SK-N-SH (cell line): Measurements from ENCODE around the gene NDRG2. TPM values are rescaled to one million over a fixed set of nuclear protein-coding genes. Genes with fewer than 3 reads are reported as not detected.

Experiments used
- CTCF ChIA-PET: fragments of 300-600, 350-600 bp; formaldehyde crosslinking; extraction: SDS; loops from one replicate; lab custom pipeline; 2021; lab: Yijun Ruan, JAX
- POLR2A ChIA-PET: fragments of 350-600 bp; sonication (Branson Sonifier 250); formaldehyde crosslinking; extraction: SDS; loops from one replicate; lab custom pipeline; 2020; ENCODE audit warnings: antibody characterized with exemption, inconsistent platforms; lab: Yijun Ruan, JAX
- DNase-seq: peaks from one replicate; pipeline ENCODE4 v3.0.0; 2012
- H2AFZ ChIP-seq: fragments of 200-600 bp; sonication (generic); 2 replicates; pipeline ENCODE4 v1.8.1; 2016; ENCODE audit warnings: antibody characterized with exemption, mild to moderate bottlenecking, low read depth
- H3F3A ChIP-seq: fragments of 200-600 bp; sonication (generic); replicated peaks from 2 replicates; pipeline ENCODE3; 2016; ENCODE audit warnings: antibody characterized with exemption, mild to moderate bottlenecking; ENCODE audit not compliant: insufficient read depth
- H3K27ac ChIP-seq, 2 experiments: fragments of 200-500 bp in 1 of 2; fragments of 200-600 bp in 1 of 2; sonication (Bioruptor generic) in 1 of 2; sonication (generic), shearing (Covaris generic) in 1 of 2; 2 replicates each; pipeline versions ENCODE4 v1.5.1 to v1.6.1; 2014 to 2016; ENCODE audit warnings: low read depth in 2 of 2, inconsistent platforms in 1 of 2, low read length in 1 of 2, mild to moderate bottlenecking in 1 of 2, mixed read lengths in 1 of 2
- H3K27me3 ChIP-seq: fragments of 200-600 bp; sonication (generic), shearing (Covaris generic); 2 replicates; pipeline ENCODE4 v1.6.1; 2016; ENCODE audit warnings: mixed run types; ENCODE audit not compliant: insufficient read depth
- H3K36me3 ChIP-seq, 2 experiments: fragments of 200-500 bp in 1 of 2; fragments of 200-600 bp in 1 of 2; sonication (Bioruptor generic) in 1 of 2; sonication (generic) in 1 of 2; replicated peaks in 1 of 2; 2 replicates each; pipeline versions ENCODE3 to v1.5.1; 2014 to 2016; ENCODE audit warnings: low read length in 1 of 2, mild to moderate bottlenecking in 1 of 2; ENCODE audit not compliant: insufficient read depth in 2 of 2, control insufficient read depth in 1 of 2
- H3K4me1 ChIP-seq, 2 experiments: fragments of 200-500 bp in 1 of 2; fragments of 200-600 bp in 1 of 2; sonication (Bioruptor generic) in 1 of 2; sonication (generic), shearing (Covaris generic) in 1 of 2; 2 replicates each; pipeline versions ENCODE4 v1.5.1 to v1.6.1; 2014 to 2016; ENCODE audit warnings: low read depth in 1 of 2, low read length in 1 of 2, mixed run types in 1 of 2; ENCODE audit not compliant: insufficient read depth in 2 of 2, control insufficient read depth in 1 of 2
- H3K4me2 ChIP-seq: fragments of 200-600 bp; sonication (generic), shearing (Covaris generic); 2 replicates; pipeline ENCODE4 v1.6.1; 2017; ENCODE audit warnings: mixed run types
- H3K4me3 ChIP-seq, 2 experiments: fragments of 200-500 bp in 1 of 2; fragments of 200-600 bp in 1 of 2; sonication (Bioruptor generic) in 1 of 2; sonication (generic), shearing (Covaris generic) in 1 of 2; 2 replicates each; pipeline versions ENCODE4 v1.5.1 to v1.8.1; 2014 to 2016; ENCODE audit warnings: low read depth in 2 of 2, inconsistent platforms in 1 of 2, low read length in 1 of 2, mild to moderate bottlenecking in 1 of 2, mixed read lengths in 1 of 2, moderate library complexity in 1 of 2
- H3K79me2 ChIP-seq: fragments of 200-600 bp; sonication (generic); 2 replicates; pipeline ENCODE4 v1.8.1; 2017; ENCODE audit warnings: mild to moderate bottlenecking; ENCODE audit not compliant: insufficient read depth
- H3K9ac ChIP-seq: fragments of 200-600 bp; sonication (generic); 2 replicates; pipeline ENCODE4 v1.6.1; 2017; ENCODE audit warnings: mixed run types
- H3K9me2 ChIP-seq: fragments of 200-600 bp; sonication (generic); 2 replicates; pipeline ENCODE4 v1.6.1; 2017; ENCODE audit warnings: mixed run types
- H3K9me3 ChIP-seq: fragments of 200-600 bp; sonication (generic); 2 replicates; pipeline ENCODE4 v1.6.1; 2017; ENCODE audit warnings: mixed run types, mild to moderate bottlenecking, moderate library complexity
- H4K20me1 ChIP-seq: fragments of 200-600 bp; sonication (generic); 2 replicates; pipeline ENCODE4 v1.6.1; 2017; ENCODE audit warnings: mild to moderate bottlenecking, mixed run types; ENCODE audit not compliant: insufficient read depth
- ELF1 ChIP-seq: IDR thresholded peaks from 2 replicates; pipeline ENCODE4 v1.4.0; 2012
- EP300 ChIP-seq, 2 experiments: IDR thresholded peaks; 2 replicates each; pipeline versions ENCODE4 v1.4.0 to v1.6.1; 2012; ENCODE audit warnings: borderline replicate concordance in 1 of 2, low read depth in 1 of 2, low read length in 1 of 2
- EZH2phosphoT487 ChIP-seq: fragments of 200-600 bp; sonication (generic); IDR thresholded peaks from 2 replicates; pipeline ENCODE4 v1.6.1; 2017; ENCODE audit warnings: low read depth, mixed run types, mild to moderate bottlenecking, antibody characterized with exemption, moderate library complexity, borderline replicate concordance
- FOSL2 ChIP-seq: IDR thresholded peaks from 2 replicates; pipeline ENCODE4 v1.4.0; 2012; ENCODE audit warnings: low read depth, mild to moderate bottlenecking, moderate library complexity, borderline replicate concordance
- MEF2A ChIP-seq: IDR thresholded peaks from 2 replicates; pipeline ENCODE4 v1.4.0; 2012; ENCODE audit warnings: low read depth, borderline replicate concordance
- NRF1 ChIP-seq: IDR thresholded peaks from 2 replicates; pipeline ENCODE4 v1.6.1; 2012; ENCODE audit warnings: low read depth, mild to moderate bottlenecking, low read length
- RCOR1 ChIP-seq: fragments of 150-350 bp; IDR thresholded peaks from 2 replicates; pipeline ENCODE4 v1.6.1; 2017; ENCODE audit warnings: antibody characterized with exemption, low read length
- RFX5 ChIP-seq: IDR thresholded peaks from 2 replicates; pipeline ENCODE4 v1.6.1; 2012; ENCODE audit warnings: mild to moderate bottlenecking, improper control_type of control experiment, low read length
- YY1 ChIP-seq: IDR thresholded peaks from 2 replicates; pipeline ENCODE4 v1.4.0; 2012; ENCODE audit warnings: low read depth, mild to moderate bottlenecking
- WGBS: methylation state at CpG from one replicate; pipeline ENCODE4 v1.1.6; 2017; ENCODE audit warnings: low lambda C conversion rate; 5-methylcytosine and 5-hydroxymethylcytosine counted together
- polyA plus RNA-seq, 3 experiments: library from polyadenylated mRNA; depleted of rRNA; stranded (reverse); fragments of >200 nt; gene quantifications; 2 replicates each; pipeline ENCODE4 v1.2.3, GENCODE V29; 2012
- TF ChIP-seq, protein P1 (sequence below): fragments of 150-350 bp; IDR thresholded peaks from 2 replicates; pipeline ENCODE4 v1.6.1; 2017; ENCODE audit warnings: antibody characterized with exemption, low read length, low read depth, borderline replicate concordance
- TF ChIP-seq, protein P2 (sequence below): fragments of 150-350 bp; IDR thresholded peaks from 2 replicates; pipeline ENCODE4 v1.6.1; 2016; ENCODE audit warnings: mild to moderate bottlenecking, low read depth, low read length
- TF ChIP-seq, protein P3 (sequence below): IDR thresholded peaks from 2 replicates; pipeline ENCODE4 v1.4.0; 2012; ENCODE audit warnings: low read depth
- TF ChIP-seq, protein P4 (sequence below): IDR thresholded peaks from 2 replicates; pipeline ENCODE4 v1.4.0; 2012; ENCODE audit warnings: low read depth, borderline replicate concordance

Gene NDRG2
- polyA plus RNA-seq, 1 of the 3 experiments (the other 2 are of a cell fraction) = 15.8 TPM

DNA sequence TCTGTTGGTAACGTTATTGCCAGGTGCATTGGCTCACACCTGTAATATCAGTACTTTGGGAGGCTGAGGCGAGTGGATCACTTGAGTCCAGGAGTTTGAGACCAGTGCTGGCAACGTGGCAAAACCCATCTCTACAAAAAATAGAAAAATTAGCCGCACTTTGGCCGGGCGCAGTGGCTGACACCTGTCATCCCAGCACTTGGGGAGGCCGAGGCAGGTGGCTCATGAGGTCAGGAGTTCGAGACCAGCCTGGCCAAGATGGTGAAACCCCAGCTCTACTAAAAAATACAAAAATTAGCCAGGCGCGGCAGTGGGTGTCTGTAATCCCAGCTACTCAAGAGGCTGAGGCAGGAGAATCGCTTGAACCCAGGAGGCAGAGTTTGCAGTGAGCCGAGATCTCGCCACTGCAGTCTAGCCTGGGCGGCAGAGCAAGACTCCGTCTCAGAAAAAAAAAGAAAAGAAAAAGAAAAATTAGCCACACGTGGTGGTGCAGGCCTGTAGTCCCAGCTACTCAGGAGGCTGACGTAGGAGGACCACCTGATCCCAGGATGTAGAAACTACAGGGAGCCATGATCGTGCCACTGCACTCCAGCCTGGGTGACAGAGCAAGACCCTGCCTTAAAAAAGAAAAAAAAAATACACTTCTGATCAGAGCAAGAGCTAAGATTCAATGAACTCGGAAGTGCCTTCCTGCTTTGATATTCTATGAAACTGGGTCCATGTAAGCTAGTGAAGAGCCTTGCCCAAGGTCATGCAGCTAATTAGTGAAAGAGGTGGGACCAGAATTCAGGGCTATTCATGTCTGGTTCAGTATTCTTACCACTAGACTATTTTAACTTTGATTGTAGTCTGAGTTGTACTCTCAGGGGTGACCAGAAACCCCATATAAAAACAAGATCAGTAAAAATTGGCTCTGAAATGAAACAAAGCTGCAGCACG lies 28.6 kb upstream of the NDRG2 start:
- 83% methylated on average over 19 of the region's 20 CpGs for WGBS
- H4K20me1 ChIP-seq = no peaks in the 10 kb centered on the region
- CTCF ChIA-PET = interaction anchor here (1.8 to 2.1 kb wide), 4 partner anchors 13 to 39 kb away, joined by 5 to 7 read pairs (median 7); no protein-coding TSS in a partner anchor
- no peaks in the 10 kb centered on the region for H3K9me2 ChIP-seq
- H3K9ac ChIP-seq = no peak overlapping the region
- no peaks in the 10 kb centered on the region for H3K27me3 ChIP-seq
- H3K9me3 ChIP-seq = no peaks in the 10 kb centered on the region
- H3K4me1 ChIP-seq = no peaks in the 10 kb centered on the region
- no peak for TF ChIP-seq EP300 (IDR thresholded peaks at IDR 0.05; ENCODE audit: borderline replicate concordance in 1 of 2, low read depth in 1 of 2, low read length in 1 of 2)
- TF ChIP-seq MEF2A = no peak
- TF ChIP-seq EZH2phosphoT487 = no peak
- no peak for TF ChIP-seq ELF1
- no peak for TF ChIP-seq YY1
- TF ChIP-seq RCOR1 = no peak
- TF ChIP-seq, protein P1, sequence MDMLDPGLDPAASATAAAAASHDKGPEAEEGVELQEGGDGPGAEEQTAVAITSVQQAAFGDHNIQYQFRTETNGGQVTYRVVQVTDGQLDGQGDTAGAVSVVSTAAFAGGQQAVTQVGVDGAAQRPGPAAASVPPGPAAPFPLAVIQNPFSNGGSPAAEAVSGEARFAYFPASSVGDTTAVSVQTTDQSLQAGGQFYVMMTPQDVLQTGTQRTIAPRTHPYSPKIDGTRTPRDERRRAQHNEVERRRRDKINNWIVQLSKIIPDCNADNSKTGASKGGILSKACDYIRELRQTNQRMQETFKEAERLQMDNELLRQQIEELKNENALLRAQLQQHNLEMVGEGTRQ = no peak
- H3K79me2 ChIP-seq = no peaks in the 10 kb centered on the region
- no peak overlapping the region for H3K27ac ChIP-seq
- H3F3A ChIP-seq = peaks cover 9% of the 10 kb centered on the region
- no peak overlapping the region for H3K4me3 ChIP-seq
- no peak for DNase-seq
- no peak overlapping the region for H2AFZ ChIP-seq
- no peaks in the 10 kb centered on the region for H3K36me3 ChIP-seq
- H3K4me2 ChIP-seq = no peak overlapping the region
- POLR2A ChIA-PET = no interaction called here

DNA sequence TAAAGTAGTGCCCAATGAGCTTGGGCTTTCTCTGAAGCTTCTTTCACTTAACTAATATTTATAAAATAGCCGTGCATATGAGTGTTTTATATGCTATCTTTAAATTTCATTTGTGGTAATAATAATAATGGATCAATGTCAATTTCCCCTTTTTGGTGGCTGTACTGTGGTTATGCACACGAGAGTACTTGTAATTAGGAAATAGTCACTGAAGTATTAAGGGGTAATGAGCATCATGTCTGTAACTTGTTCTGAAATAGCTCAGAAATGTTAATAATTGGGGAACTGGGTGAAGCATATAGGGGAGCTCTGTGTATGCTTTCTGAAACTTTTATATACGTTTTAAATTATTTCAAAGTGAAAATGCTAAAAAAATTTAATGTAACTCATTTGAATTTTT lies 25.7 kb upstream of the NDRG2 start:
- Histone ChIP-seq H3K9me2 (no peaks in the 10 kb centered on the region), H3K4me2 (no peak overlapping the region), H3F3A (peaks cover 9% of the 10 kb centered on the region), H3K9ac (no peak overlapping the region), H2AFZ (no peak overlapping the region), H4K20me1 (no peaks in the 10 kb centered on the region), H3K9me3 (no peaks in the 10 kb centered on the region), H3K27me3 (no peaks in the 10 kb centered on the region), H3K36me3 (no peaks in the 10 kb centered on the region), H3K79me2 (no peaks in the 10 kb centered on the region), H3K4me3 (no peak overlapping the region), H3K4me1 (no peaks in the 10 kb centered on the region), H3K27ac (no peak overlapping the region)
- POLR2A ChIA-PET = no interaction called here
- DNase-seq = no peak
- 56% methylated on average over 3 of the region's 3 CpGs for WGBS
- TF ChIP-seq, protein P2, sequence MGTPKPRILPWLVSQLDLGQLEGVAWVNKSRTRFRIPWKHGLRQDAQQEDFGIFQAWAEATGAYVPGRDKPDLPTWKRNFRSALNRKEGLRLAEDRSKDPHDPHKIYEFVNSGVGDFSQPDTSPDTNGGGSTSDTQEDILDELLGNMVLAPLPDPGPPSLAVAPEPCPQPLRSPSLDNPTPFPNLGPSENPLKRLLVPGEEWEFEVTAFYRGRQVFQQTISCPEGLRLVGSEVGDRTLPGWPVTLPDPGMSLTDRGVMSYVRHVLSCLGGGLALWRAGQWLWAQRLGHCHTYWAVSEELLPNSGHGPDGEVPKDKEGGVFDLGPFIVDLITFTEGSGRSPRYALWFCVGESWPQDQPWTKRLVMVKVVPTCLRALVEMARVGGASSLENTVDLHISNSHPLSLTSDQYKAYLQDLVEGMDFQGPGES = no peak
- TF ChIP-seq, protein P1 = no peak
- TF ChIP-seq FOSL2 = no peak
- TF ChIP-seq, protein P3, sequence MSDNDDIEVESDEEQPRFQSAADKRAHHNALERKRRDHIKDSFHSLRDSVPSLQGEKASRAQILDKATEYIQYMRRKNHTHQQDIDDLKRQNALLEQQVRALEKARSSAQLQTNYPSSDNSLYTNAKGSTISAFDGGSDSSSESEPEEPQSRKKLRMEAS = no peak
- no peak for TF ChIP-seq NRF1
- TF ChIP-seq YY1 = no peak
- TF ChIP-seq, protein P4, sequence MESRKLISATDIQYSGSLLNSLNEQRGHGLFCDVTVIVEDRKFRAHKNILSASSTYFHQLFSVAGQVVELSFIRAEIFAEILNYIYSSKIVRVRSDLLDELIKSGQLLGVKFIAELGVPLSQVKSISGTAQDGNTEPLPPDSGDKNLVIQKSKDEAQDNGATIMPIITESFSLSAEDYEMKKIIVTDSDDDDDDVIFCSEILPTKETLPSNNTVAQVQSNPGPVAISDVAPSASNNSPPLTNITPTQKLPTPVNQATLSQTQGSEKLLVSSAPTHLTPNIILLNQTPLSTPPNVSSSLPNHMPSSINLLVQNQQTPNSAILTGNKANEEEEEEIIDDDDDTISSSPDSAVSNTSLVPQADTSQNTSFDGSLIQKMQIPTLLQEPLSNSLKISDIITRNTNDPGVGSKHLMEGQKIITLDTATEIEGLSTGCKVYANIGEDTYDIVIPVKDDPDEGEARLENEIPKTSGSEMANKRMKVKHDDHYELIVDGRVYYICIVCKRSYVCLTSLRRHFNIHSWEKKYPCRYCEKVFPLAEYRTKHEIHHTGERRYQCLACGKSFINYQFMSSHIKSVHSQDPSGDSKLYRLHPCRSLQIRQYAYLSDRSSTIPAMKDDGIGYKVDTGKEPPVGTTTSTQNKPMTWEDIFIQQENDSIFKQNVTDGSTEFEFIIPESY = no peak
- TF ChIP-seq RFX5 = no peak
- CTCF ChIA-PET = interaction anchor here (0.7 to 2.9 kb wide), 4 partner anchors 10 to 79 kb away, joined by 3 to 13 read pairs (median 10); no protein-coding TSS in a partner anchor
